MG63 (cell line): ENCODE results near the gene EHBP1L1. TPM values are rescaled to one million over a fixed set of nuclear protein-coding genes. Genes with fewer than 3 reads are reported as not detected.
A peak's percentile ranks its signal among the peaks of the same experiment; 100 is the strongest.
"Not testable (repeated sequence)": the region's sequence is repeated elsewhere in the genome, so short reads cannot be mapped to it uniquely, and the experiment has no call there.

Experiments used
- DNase-seq: peaks from one replicate; pipeline ENCODE4 v3.0.0-alpha.2; 2020
- H3K27me3 ChIP-seq: fragments of 250-450 bp; sonication (Bioruptor Pico); 2 replicates; pipeline ENCODE4 v1.5.1; 2020; ENCODE audit warnings: mild to moderate bottlenecking, moderate library complexity
- H3K36me3 ChIP-seq: fragments of 250-450 bp; sonication (Bioruptor Pico); 2 replicates; pipeline ENCODE4 v1.5.1; 2020; ENCODE audit warnings: mild to moderate bottlenecking, moderate library complexity
- H3K4me3 ChIP-seq: fragments of 250-450 bp; sonication (Bioruptor Pico); 2 replicates; pipeline ENCODE4 v1.5.1; 2020; ENCODE audit warnings: mild to moderate bottlenecking, moderate library complexity
- H3K9me3 ChIP-seq: fragments of 250-450 bp; sonication (Bioruptor Pico); 2 replicates; pipeline ENCODE4 v1.5.1; 2020; ENCODE audit warnings: mild to moderate bottlenecking, moderate library complexity
- total RNA-seq: library from RNA; depleted of rRNA; stranded (reverse); fragments of >200 nt; shearing (Covaris generic); gene quantifications from 2 replicates; pipeline ENCODE4 v1.2.3, GENCODE V29; 2014; ENCODE audit warnings: low replicate concordance

Gene EHBP1L1
- total RNA-seq, 1 experiment from 2014 or later, result 65.1 TPM

GRCh38 chr11:65556470-65557279, 19.2 kb upstream of the EHBP1L1 start:
- H3K9me3 ChIP-seq, result no peaks in the 10 kb centered on the region
- no peak for DNase-seq
- no peaks in the 10 kb centered on the region for H3K27me3 ChIP-seq
- H3K36me3 ChIP-seq, result peaks cover 34% of the 10 kb centered on the region
- peak overlapping the region; percentile 67 for H3K4me3 ChIP-seq

GRCh38 chr11:65557280-65558001, 18.4 kb upstream of the EHBP1L1 start:
- H3K9me3 ChIP-seq, result no peaks in the 10 kb centered on the region
- DNase-seq, result no peak
- peaks cover 26% of the 10 kb centered on the region for H3K36me3 ChIP-seq
- peak overlapping the region; percentile 67 for H3K4me3 ChIP-seq
- H3K27me3 ChIP-seq, result no peaks in the 10 kb centered on the region

- peak within 1 kb of the TSS; percentile 67 for H3K4me3 ChIP-seq
- peaks cover 20% of the 10 kb centered on the region for H3K36me3 ChIP-seq
- no peaks in the 10 kb centered on the region for H3K9me3 ChIP-seq
- H3K27me3 ChIP-seq, result no peaks in the 10 kb centered on the region
- peak; percentile 89 for DNase-seq
Observed at GRCh38 chr11:65558002-65558929, 17.6 kb upstream of the EHBP1L1 start, which contains the start of gene LTBP3. Gene LTBP3 (minus strand): TSS chr11:65558359. CDS start chr11:65557959, 400 bp downstream.

GRCh38 chr11:65558930-65559509, 16.8 kb upstream of the EHBP1L1 start:
- peak; percentile 94 for DNase-seq
- no peaks in the 10 kb centered on the region for H3K9me3 ChIP-seq
- peak overlapping the region; percentile 55 for H3K4me3 ChIP-seq
- peaks cover 20% of the 10 kb centered on the region for H3K36me3 ChIP-seq
- no peaks in the 10 kb centered on the region for H3K27me3 ChIP-seq

GRCh38 chr11:65559535-65559934, 16.3 kb upstream of the EHBP1L1 start:
- Histone ChIP-seq H3K36me3 (peaks cover 18% of the 10 kb centered on the region), H3K27me3 (no peaks in the 10 kb centered on the region), H3K9me3 (no peaks in the 10 kb centered on the region), H3K4me3 (peak overlapping the region; percentile 55)
- DNase-seq, result no peak

- Histone ChIP-seq H3K9me3 (no peaks in the 10 kb centered on the region), H3K36me3 (peaks cover 13% of the 10 kb centered on the region), H3K27me3 (no peaks in the 10 kb centered on the region), H3K4me3 (no peak overlapping the region)
- peak; percentile 91 for DNase-seq
Observed at GRCh38 chr11:65559951-65560537, 15.8 kb upstream of the EHBP1L1 start.

GRCh38 chr11:65560555-65561418, 15.1 kb upstream of the EHBP1L1 start:
- H3K4me3 ChIP-seq, result no peak overlapping the region
- H3K36me3 ChIP-seq, result peaks cover 6% of the 10 kb centered on the region
- DNase-seq, result peak; percentile 89
- H3K27me3 ChIP-seq, result no peaks in the 10 kb centered on the region
- H3K9me3 ChIP-seq, result no peaks in the 10 kb centered on the region

- no peaks in the 10 kb centered on the region for H3K9me3 ChIP-seq
- no peaks in the 10 kb centered on the region for H3K27me3 ChIP-seq
- no peak overlapping the region for H3K4me3 ChIP-seq
- no peak for DNase-seq
- H3K36me3 ChIP-seq, result no peaks in the 10 kb centered on the region
Observed at GRCh38 chr11:65562020-65562419, 13.8 kb upstream of the EHBP1L1 start.

GRCh38 chr11:65562788-65563187, 13.1 kb upstream of the EHBP1L1 start:
- Histone ChIP-seq H3K27me3 (no peaks in the 10 kb centered on the region), H3K4me3 (no peak overlapping the region), H3K36me3 (no peaks in the 10 kb centered on the region), H3K9me3 (no peaks in the 10 kb centered on the region)
- DNase-seq, result no peak

- no peak overlapping the region for H3K4me3 ChIP-seq
- no peaks in the 10 kb centered on the region for H3K36me3 ChIP-seq
- H3K27me3 ChIP-seq, result no peaks in the 10 kb centered on the region
- DNase-seq, result no peak
- H3K9me3 ChIP-seq, result no peaks in the 10 kb centered on the region
Observed at GRCh38 chr11:65563601-65564000, 12.3 kb upstream of the EHBP1L1 start.

GRCh38 chr11:65564879-65565559, 10.8 kb upstream of the EHBP1L1 start:
- not testable (repeated sequence) for H3K9me3 ChIP-seq, DNase-seq, H3K36me3 ChIP-seq, H3K4me3 ChIP-seq, H3K27me3 ChIP-seq

- DNase-seq, result no peak
Observed at GRCh38 chr11:65565624-65566453, 10.0 kb upstream of the EHBP1L1 start.

GRCh38 chr11:65569164-65569972, 6.5 kb upstream of the EHBP1L1 start:
- Histone ChIP-seq H3K4me3 (peak overlapping the region; percentile 87), H3K27me3 (no peaks in the 10 kb centered on the region), H3K36me3 (peaks cover 16% of the 10 kb centered on the region), H3K9me3 (no peaks in the 10 kb centered on the region)
- no peak for DNase-seq

More at GRCh38 chr11:65565624-65566453, 10.0 kb upstream of the EHBP1L1 start:
- peaks cover 2% of the 10 kb centered on the region; the same call in 1 of the 2 replicates for H3K36me3 ChIP-seq
- no peaks in the 10 kb centered on the region for H3K27me3 ChIP-seq
- no peak overlapping the region for H3K4me3 ChIP-seq
- H3K9me3 ChIP-seq, result no peaks in the 10 kb centered on the region
